ENCODE data around the gene GLT6D1. TPM values are rescaled to one million over a fixed set of nuclear protein-coding genes. Genes with fewer than 3 reads are reported as not detected.

GLT6D1 gene
- polyA plus RNA-seq, 3 donors = not detected

DNA sequence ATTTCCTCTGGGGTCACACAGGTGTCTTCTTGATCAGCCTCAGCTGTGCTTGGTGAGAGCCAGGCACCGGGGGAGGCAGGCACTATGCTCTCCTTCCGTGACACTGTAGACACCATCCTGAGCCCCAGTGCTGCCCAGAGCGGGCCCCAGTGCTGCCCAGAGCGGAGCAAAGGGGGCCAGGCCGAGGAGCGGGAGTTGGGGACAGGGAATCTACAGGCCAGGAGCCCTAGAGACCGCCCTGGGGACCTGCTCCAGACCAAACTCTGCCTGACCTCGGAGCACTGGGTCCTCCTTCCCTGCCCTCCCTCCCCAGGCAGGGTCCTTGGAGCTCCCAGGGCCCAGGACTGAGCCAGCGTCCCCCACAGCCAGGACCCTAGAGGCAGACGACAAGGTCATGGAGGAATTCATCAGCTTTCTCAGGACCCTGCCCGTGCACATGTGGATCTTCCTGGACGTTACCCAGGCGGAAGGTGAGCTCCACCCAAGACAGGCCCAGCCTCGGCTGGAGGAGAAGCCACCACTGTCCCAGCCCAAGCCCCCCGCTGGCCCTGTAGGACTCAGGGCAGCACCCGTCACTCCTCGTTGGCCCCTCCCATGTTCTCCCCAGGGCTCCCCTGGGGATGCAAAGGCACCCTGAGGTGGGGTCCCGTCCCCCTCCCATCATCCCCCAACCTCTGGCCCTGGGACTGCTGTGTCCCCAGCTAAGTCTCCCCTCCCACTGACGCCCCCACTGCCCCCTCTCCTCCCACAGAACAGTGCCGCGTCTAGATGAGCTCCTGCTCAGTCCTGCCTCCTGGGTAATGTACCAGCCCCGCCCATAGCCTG lies 47.6 kb downstream of the GLT6D1 start:
- no peak for DNase-seq (ENCODE audit: extremely low read depth in 1 of 11, low read depth in 9 of 11, low spot score in 4 of 11)

DNA sequence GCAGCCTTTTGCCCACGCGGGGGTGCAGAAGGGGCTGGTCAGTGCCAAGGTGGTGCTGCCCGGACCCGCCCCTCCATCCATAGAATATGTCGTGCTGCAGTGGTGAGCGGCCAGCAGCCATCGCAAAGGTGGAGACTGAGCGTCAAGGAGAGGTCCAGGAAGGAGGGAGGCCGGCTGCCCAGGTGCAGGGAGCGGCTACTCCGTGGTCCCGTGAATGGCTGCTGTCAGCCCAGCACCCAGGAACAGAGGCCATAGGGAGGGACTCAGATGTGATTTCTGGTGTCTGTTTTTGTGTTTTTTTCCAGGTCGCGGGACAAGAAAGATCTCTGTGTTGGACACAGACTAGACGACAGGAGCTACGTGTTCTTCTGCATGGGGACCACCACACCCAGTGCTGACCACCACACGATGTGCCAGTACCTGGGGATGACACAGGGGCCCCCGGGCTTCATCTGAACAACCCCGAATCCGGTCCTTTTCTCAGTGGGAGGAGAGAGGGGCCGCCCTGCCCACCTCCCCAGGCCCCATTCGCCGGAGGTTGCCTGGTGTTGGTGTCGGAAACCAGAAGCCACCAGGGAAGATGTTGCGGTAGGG lies 48.8 kb downstream of the GLT6D1 start:
- DNase-seq (ENCODE audit: extremely low read depth in 1 of 11, low read depth in 9 of 11, low spot score in 4 of 11) = no peak

DNA sequence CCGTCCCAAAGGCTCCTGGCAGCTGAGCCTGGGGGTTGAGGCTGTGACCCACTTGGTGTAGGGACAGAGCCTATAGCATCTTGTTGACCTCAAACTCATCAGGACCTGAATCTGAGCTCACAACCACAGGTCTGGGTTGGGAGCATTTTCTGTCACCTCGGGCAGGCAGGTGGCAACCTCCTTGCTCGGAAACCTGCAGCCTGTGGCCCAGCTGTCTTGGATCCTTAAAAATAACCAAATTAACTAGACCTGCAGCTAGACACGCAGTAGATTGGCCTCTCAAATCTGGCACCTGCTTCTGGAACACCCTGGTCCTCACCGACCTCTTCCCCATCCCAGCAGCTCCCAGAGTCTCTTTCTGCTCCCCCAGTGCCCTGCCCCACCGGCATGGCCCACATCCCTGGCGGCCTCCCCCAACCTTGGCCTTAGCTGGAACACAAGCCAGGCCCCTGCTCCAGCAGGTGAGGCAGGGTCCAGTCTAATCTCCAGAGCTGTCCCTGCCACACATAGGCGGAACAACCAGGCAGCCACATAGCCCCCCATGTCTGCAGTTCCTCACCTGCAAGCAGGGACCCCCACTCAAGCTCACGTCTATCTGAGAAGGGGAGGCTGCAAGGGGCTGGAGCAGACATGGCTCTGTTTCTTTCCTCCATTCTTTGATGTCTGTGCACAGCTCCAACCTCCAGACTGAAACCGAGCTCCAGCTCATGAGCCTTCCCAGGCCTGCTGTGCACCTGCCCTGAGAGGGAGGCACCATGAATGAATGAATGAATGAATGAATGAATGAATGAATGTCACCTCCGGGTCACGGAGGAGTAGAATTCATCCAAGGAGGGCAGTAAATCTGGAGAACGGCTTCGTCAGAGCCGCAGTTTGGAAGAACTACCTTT lies 49.5 kb downstream of the GLT6D1 start:
- no peak for DNase-seq (ENCODE audit: extremely low read depth in 1 of 11, low read depth in 9 of 11, low spot score in 4 of 11)

DNA sequence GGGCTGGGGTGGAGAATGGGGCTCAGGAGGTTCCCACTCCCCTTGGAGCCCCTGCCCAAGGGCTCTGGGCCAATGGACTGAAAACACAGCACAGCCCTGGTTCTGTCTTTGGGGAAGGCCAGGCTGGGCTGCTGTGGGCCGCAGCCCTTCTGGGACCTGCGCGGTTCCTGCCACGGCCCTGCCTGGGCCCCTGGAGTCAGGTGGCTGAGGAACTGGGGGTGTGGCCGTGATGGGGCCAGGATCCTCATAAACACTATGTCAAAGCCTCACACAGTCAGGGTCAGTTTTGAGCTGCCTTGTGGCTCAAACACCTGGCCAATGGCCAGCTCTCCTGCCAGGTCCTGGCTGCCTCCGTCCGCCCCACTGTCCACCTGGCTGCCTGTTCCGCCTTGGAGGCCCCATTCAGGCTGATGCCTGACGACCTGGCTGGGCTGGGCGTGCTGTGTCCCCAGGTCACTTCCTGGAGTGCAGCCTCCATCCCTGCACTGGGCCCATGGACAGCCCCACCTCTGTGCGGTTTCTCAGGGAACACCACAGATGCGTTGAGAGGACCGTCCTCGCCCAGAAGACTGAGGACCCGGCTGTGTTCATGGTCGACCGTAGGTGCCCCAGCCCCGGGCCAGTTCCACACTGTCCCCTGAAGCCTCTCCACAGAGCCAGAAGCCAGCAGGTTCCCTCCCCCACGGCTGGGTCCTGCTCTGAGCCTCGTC lies 50.3 kb downstream of the GLT6D1 start:
- DNase-seq (ENCODE audit: extremely low read depth in 1 of 11, low read depth in 9 of 11, low spot score in 4 of 11) = no peak

DNA sequence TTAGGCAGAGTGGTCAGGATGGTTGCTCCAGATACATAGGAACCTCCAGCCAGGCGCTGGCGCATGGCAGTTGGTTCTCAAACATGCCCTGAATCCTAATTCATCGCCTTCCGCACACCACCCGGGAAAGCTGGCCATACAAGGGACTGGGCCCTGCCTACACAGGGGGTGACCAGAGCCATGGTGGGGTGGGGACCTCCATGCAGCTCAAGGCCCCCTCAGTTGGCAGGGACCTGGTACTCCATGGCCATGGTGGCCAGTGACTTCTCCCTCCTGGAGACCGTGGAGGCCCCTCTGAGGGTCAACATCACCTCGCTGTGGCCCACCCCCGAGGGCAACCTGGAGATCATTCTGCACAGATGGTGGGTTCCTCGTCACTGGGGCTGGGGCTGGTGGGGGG lies 51.0 kb downstream of the GLT6D1 start:
- no peak for DNase-seq (ENCODE audit: extremely low read depth in 1 of 11, low read depth in 9 of 11, low spot score in 4 of 11)

DNA sequence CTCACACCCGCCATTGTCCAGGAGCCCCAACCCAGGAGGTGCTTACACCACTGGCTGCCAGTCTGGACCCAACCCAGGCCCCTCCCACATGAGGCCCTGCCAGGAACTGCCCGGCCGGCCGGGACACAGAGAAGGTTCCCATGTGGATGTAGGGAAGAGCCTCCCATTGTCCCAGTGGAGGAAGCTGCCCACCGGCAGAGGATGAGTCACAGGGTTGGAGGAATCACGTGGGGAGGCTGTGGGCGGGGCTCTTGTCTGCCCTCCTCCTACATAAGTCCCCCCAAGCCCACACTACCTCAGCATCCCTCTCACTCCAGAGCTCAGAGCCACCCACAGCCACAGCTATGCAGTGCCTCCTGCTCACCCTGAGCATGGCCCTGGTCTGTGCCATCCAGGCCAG lies 51.7 kb downstream of the GLT6D1 start:
- DNase-seq (ENCODE audit: extremely low read depth in 1 of 11, low read depth in 9 of 11, low spot score in 4 of 11) = no peak

DNA sequence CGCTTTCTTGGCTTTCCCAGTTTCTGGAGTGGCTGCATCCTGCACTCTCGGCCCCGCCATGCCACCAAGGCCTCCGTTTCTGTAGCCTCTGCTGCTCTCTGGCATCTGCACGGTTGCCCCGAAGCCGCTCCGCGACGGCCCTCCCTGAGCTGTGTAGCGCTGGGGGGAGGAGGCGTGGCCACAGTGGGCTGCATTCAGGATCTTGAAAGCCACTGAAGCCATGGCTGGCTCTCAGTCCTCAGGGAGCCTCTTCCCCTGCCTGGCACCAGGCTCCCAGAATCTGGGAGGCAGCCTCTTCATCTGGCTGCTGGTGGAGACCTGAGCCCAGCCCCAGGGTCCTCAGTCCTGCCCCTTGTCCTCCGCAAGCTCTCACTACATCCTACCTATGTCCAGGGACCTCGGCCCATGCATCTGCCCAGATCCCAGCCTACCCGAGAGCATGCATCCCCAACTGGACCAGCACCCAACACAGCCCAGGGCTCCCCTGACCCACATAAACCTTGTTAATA lies 52.7 kb downstream of the GLT6D1 start:
- DNase-seq (ENCODE audit: extremely low read depth in 1 of 11, low read depth in 9 of 11, low spot score in 4 of 11) = no peak

DNA sequence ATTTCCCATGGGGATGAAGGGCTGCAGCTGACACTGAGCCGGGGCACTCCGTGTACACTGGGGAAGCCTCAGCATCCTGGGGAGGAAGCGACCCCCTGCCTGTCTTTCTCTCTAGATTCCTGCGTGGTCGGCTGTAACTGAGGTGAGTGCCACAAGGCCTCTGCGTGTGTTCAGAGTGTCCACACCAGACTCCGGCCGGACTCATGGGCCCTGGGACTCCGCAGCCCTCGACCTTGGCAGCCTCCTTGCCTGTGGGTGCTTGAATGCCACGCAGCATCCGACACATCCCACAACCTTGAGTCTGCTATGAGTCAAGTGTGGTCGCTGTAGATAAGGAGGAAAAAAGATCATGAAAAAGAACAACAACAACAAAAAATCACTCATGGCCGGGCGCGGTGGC lies 54.4 kb downstream of the GLT6D1 start:
- no peak for DNase-seq (ENCODE audit: extremely low read depth in 1 of 11, low read depth in 9 of 11, low spot score in 4 of 11)

DNA sequence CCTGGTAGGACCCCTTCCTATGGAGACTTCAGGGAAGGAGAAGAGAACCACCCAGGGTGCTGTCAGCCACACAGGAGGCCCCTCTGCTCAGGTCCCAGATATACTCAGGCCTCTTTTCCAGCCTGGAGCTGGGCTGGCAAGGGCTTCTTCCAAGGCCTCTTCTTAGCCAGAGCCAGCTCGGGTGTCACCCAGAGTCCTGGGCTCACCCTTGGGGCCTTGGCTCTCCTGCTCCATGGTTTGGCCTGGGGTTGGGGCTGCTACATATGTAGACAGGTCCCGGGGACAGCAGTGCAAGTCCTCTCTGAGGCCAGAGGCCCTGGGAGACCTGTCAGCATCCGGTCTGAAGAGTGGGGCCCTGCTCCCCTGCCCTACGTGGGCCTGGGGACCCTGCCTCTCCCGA lies 55.0 kb downstream of the GLT6D1 start:
- DNase-seq (ENCODE audit: extremely low read depth in 1 of 11, low read depth in 9 of 11, low spot score in 4 of 11) = no peak

DNA sequence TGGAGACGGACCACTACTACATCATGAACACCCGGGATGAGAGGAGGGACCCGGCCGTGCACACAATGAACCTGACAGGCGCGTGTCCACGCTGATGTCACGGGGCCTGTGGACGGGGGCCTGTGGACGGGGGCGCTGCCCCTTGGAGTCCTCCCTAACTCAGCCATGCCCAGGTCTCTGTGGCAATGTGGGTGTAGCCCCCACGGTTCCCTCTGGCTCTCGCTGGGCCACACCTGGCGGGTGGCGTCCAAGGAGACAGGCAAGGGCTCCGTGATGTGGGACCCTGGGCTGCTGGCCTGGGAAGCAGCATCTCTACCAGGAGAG lies 55.7 kb downstream of the GLT6D1 start:
- DNase-seq (ENCODE audit: extremely low read depth in 1 of 11, low read depth in 9 of 11, low spot score in 4 of 11) = no peak

DNA sequence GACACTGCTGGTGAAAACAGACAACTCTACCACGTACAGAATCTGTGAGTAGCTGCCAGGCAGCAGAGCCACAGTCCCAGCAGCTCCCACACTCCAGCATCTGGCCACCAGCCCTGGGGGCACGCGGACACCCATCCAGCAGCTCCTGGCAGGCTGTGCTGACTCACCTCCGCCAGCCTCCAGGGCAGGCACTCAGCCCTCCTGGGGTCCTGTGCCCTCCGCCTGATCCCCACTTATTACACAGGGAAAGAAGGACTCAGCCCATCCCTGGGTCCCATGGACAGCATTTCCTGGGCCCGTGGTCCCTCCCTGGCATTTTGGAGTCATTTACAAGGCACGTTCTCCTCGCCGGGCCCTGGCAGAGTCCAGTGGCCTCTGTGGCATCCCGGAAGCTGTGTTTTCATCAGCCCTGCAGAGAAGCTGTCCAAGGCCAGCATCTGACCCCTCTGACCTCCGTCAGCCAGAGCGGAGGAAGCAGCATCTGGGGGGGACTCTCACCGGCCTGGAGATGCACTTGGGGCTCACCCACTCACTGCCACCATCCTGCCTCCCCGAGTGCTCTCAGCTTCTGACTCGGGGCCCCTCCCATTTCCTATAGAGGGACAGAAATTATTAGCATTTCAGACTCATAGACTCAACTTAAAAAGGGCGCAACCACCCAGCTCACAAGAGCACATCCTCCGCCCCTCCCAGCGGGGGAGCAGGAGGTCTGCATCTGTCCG lies 56.2 kb downstream of the GLT6D1 start:
- no peak for DNase-seq (ENCODE audit: extremely low read depth in 1 of 11, low read depth in 9 of 11, low spot score in 4 of 11)

DNA sequence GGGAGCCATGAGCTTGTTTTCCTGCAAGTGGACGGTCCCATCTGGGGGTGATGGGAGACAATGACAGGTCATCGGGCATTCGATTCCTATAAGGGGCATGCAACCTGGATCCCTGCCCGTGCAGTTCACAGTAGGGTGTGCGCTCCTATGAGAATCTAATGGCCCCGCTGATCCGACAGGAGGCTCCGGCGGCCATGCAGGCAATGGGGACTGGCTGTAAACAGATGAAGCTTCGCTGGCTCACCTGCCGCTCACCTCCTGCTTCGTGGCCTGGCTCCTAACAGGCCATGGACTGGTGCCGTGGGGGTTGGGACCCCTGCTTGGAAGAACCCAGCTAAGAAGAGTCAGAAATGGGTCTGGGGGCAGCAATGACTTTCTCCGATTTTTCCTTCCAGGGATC lies 56.8 kb downstream of the GLT6D1 start:
- no peak for DNase-seq (ENCODE audit: extremely low read depth in 1 of 11, low read depth in 9 of 11, low spot score in 4 of 11)

DNA sequence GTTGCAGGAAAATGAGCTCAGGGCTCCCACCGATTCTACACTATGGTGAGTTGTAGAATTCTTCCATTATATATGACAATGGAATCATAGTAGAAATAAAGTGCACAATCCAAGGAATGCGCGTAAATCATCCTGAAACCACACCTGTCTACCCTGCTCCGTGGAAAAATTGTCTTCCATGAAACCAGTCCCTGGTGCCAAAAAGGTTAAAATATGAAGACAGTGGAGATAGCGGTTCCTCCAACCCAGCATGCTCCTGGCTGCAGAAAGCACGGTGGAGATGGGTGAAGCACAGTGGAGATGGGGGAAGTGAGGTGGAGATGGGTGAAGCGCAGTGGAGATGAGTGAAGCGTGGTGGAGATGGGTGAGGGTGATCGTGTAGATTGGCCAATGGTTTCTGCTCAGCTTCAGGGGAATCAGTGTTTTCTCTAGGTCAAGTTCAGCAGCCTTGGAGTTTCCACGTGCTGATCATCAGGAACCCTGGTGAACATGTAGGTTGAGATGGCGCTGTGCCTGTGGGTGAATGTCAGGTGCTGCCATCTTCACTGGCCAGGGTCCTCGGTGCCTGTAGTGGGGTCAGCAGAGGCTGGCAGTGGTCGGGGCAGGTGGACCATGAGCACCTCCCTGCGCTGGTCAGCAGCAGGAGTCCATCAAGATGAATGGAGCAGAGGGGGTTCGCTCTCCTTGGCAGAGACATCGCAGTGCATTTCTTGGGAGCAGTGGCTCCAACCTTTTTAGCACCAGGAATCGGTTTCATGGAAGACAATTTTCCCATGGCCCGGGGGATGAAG lies 57.5 kb downstream of the GLT6D1 start:
- DNase-seq (ENCODE audit: extremely low read depth in 1 of 11, low read depth in 9 of 11, low spot score in 4 of 11) = no peak

DNA sequence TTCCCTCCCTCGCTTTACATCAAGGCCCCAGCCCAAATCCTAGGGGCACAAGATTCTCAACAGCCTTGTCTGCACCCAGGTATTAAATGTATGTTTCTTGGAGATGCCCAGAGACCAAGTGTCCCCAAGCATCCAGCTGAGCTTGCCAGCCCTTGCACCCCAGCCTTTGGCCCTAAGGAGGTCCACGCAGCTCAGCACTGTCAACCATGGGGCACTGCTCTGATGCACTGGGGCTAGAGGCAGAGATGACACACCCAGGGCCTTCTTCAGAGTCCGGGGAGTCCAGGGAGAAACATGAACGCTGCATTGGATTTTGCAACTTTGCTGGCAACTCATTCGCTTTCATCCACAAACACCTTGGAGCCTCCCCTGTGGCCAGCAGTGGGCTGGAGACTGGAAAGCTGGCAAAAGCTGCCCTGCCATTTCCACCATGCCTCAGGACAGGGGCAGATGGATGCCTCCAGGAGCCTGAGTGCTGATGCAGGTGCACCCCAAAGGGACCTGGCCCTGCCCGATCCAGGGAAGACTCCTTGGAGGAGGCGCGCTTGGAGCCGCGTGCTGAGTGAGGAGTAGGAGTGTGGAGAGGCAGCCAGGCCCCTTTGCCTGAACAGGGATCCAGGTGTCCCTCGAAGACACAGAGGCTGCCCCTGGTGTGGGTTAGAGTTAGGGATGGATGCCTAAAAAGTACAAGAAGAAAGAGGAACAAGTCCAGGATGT lies 58.5 kb downstream of the GLT6D1 start:
- DNase-seq (ENCODE audit: extremely low read depth in 1 of 11, low read depth in 9 of 11, low spot score in 4 of 11) = no peak

DNA sequence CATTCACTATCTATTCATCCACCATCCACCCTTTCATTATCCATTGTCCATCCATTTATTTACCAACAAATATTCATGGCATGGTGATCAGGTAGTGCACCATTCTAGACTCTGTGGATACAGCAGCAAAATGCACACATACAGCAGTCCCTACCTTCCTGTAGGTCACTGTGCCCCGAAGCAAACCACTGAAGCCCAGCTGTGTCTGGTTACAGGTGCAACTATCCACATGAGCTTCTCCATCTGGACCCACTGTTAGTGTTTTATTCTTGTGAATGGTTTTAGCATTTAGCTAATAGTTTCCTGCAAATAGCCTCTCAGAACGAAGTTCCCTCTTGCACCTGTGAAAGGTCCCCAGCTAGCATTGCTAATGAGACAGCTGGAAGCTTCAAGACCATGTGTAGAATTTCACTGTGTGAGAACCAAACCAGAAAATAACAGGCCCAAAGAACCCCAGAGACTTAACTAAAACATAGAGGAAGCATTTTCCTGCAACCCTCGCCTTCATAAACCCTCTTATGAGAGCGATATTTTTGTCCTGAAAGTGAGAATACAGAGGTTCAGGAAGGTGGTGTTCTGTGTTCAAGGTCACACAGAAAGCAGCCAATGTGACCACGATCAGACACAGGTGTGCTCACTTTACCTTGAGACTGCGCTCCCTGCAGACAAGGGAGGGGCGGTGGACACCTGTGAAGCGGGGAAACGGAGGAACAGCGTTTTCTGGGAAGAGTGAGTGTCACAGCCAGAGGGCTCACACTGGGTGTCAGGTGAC lies 59.3 kb downstream of the GLT6D1 start:
- DNase-seq (ENCODE audit: extremely low read depth in 1 of 11, low read depth in 9 of 11, low spot score in 4 of 11) = no peak

DNA sequence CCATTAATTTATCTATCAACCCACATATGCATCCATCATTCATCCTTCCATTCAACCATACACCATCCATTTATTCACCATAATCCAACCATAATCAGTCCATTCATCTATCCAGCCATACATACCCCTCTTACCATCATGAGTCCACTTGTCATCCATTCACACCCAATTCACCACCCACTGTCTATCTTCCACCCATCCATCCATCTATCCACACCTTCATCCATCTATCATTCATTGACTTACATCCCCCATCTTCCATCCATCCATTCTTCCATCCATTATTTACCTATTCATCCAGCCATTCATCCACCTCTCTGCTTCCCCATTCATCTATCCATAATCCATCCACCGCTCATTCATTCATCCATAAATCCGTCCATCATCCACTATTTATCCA lies 60.0 kb downstream of the GLT6D1 start:
- DNase-seq (ENCODE audit: extremely low read depth in 1 of 11, low read depth in 9 of 11, low spot score in 4 of 11) = no peak

DNA sequence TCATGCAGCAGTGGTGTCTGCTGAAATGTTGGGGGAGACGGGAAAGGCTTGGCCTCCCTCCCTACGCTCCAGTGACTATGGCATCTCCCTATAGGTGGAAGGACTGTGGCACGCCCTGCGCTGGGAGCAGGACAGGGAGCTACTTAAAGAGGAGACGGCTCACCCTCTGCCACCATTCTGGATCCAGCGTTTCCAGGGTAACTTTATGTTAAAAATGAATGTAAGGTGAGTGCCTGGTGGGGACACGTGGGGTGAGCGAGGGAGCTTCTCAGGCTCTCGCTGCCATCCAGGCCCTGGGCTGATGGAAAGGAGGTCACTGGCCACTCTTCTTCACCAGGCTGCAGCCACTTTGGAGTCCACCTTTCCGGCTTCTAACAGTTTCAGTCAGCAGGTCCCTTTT lies 62.1 kb downstream of the GLT6D1 start:
- no peak for DNase-seq (ENCODE audit: extremely low read depth in 1 of 11, low read depth in 9 of 11, low spot score in 4 of 11)
